Myocyte (in vitro differentiated cells): ENCODE measurements around the gene CD84. TPM values are rescaled to one million over a fixed set of nuclear protein-coding genes. Genes with fewer than 3 reads are reported as not detected.
"Not testable (repeated sequence)": the region's sequence is repeated elsewhere in the genome, so short reads cannot be mapped to it uniquely, and the experiment has no call there.

Experiments used
- DNase-seq: peaks from one replicate; pipeline ENCODE4 v3.0.0-alpha.2; 2012; ENCODE audit warnings: low read depth
- total RNA-seq: library from RNA; depleted of rRNA; stranded (reverse); fragments of >200 nt; gene quantifications from 2 replicates; pipeline ENCODE4 v1.2.3, GENCODE V29; 2014

CD84 gene
- total RNA-seq, 1 donor from 2014 or later: not detected

- no peak for DNase-seq
Observed at GRCh38 chr1:160610569-160611242, 31.4 kb upstream of the CD84 start.

DNA sequence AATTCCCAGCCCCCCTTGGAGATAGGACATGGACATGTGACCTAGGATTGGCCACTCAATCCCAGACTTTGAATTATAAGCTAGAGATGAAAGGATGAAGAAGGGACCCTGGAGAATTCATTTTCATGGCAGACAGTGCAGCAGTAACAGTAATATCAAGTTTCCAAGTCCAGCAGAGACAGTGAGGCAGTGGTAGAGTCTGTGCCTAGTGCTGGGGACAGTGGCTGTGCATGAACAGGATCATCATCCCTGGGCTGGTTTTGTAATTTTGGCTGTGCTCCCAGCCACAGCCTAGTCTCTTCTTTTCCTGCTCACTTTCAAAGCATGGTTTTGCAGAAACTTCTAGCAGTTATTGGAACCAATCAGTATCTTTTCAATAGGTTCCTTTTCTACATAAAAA, 29.6 kb upstream of the CD84 start:
- no peak for DNase-seq

DNA sequence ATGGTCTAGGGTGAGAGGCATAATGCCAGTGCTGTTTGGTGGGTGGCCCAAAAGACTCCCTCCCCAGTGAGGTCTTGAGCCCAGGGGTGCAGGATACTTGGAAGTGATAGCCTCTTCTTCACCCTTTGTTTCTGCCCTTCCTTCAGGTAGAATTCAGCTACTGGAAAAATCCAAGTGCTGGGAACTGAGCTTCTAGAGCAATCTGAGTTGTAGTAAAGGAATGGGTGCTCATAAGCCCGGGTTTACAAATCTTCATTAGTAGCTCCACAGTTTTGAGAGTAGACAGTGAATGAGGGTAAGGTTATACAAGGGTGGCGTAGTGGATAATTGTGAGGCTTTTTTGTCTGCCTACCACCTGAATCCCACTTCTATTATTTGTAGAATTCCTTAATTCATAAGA, 29.2 kb upstream of the CD84 start:
- no peak for DNase-seq

DNA sequence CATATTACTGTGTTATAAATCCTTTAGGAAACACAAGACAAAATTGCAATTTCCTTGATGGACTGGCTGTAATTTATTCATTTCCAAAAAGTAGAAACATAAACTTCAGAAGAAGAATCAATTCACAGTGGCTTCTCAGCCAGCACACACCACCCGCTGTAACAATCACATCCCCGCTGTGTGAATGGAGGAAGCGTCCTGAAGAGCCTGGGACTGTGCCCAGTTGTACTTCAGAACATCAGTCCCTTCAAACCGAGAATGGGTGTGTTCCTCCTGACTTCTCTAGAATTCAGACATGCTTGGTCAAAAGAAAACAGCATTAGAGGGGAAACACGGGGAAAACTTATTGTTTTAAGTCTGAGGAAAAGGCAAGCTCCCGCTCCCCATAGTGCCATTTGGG, 28.8 kb upstream of the CD84 start:
- no peak for DNase-seq

DNA sequence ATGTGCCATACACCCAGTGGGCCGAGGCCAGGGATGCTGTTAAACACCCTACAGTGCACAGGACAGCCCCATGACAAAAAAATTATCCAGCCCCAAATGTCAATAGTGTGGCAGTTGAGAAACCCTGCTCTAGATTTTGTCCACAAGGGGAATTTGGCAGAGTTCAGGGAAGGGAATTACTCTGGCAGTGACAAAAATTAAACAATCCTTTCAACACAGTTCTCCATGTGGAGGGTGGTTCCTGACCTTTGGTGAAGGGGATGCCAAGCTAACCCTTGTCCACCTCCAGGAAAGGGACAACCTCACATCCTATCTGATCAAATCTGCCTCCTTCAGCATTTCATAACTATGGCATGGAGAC, 28.4 kb upstream of the CD84 start:
- DNase-seq: no peak

GRCh38 chr1:160607011-160607671, 27.8 kb upstream of the CD84 start:
- DNase-seq: peak; percentile 63

DNA sequence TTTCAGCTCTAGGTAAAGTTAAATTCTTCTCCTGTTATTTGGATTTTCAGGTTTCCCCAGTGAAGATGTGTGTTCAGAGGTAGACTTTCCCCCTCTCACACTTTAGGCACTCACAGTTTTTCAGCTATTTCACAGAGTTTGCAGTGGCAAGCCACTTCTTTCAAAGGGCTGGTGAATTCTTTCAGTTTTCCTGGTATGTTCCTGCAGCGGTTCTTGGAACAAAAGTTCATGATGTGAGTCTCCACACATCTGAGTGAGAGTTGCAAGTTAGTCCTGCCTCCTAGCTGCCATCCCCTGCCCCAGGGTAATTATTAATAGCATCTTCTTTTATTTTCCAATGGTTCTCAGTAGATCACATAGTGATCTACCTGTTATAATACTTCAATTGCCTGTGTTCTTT, 27.3 kb upstream of the CD84 start:
- no peak for DNase-seq

DNA sequence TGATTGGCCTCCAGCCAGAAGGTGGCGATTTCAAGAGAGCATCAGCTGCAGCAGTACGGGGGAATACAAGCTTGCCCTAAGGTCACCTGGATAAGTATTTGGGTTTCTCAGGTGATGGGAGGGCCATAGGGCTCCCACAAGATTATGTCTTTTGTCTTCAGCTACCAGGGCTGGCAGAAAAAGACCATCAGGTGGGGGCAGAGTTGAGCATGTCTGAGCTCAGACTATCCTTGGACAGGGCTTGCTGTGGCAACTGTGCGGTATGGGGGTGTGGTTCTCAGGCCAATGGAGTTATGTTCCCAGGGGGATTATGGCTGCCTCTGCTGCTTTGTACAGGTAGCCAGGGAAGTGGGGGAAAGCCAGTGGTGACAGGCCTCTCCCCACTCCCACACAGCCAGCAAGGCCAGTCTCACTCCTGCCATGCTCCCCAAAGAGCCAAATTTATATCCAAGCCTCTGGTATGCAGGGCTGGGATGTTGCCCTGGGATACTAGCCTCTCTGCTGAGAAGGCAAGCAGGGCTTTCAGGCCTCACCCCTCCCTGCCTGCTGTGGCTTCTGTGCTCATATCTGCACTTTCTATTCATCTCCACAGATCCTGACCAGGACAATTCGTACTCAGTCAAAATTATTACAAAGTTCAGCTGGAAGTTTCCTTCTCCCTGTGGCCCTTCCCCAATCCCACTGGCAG, 26.6 kb upstream of the CD84 start:
- no peak for DNase-seq

DNA sequence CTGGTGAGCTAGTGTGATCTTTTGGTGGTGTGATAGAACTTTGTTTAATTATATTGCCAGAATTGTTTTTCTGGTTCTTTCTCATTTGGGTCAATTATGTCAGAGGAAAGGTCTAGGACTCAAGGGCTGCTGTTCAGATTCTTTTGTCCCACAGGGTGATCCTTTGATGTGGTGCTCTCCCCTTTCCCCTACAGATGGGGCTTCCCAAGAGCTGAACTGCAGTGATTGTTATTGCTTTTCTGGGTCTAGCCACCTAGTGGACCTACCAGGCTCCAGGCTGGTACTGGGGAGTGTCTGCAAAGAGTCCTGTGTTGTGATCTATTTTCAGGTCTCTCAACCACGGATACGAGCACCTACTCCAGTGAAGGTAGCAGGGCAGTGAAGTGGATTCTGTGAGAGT, 25.9 kb upstream of the CD84 start:
- no peak for DNase-seq

DNA sequence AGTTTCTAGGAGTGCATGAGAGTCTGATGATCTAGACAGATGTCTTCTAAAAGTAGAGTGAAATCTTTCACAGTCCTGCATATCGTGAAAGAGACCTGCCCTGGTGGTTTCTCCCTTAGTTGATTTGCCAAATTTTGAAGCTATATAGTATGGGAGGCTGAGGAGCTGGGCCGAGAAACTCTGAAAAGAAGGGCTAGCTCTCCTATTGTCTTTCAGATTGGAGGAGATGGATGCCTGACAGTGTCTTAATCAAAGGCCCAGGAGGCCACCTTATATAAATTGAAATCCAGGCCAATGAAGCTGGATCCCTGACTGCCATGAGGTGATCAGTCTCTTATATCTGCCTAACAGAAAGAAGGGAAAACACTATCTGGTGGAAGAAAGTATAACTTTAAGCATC, 18.4 kb upstream of the CD84 start:
- no peak for DNase-seq

- no peak for DNase-seq
Observed at GRCh38 chr1:160597051-160597450, 17.8 kb upstream of the CD84 start.

DNA sequence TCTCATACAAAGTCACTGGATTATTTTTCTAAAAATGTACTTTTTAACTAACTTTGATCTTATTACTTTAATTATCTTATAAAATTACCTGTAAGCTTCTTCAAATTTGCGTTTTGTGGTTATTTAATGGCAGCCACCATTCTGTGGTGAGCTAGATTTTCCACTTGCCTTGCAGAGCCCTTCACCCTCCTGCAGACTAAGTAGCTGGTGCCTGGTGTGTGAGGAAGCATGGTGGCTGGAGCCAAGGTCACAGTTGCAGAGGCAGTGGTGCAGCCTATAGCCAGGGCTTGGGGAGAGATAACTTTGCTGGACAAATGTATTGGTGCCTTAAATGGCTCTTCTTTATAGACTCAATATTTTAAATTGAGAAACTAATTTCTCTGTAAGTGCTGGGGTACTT, 11.2 kb upstream of the CD84 start:
- no peak for DNase-seq

DNA sequence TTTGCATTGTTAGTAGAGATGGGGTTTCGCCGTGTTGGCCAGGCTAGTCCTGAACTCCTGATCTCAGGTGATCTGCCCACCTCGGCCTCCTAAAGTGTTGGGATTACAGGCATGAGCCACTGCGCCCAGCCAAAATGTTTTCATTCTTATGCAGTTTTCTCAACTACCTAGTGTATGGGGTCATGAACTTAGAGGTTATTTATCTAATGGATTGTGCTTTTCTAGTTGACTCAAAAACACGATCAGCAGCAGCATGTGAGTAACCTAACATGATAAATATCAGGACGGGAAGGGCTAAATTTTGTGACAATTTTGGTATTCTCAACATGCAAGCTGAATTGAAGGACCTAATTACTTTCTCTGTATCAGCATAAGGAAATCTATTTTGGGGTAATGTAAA, 9.2 kb upstream of the CD84 start:
- DNase-seq: no peak

DNA sequence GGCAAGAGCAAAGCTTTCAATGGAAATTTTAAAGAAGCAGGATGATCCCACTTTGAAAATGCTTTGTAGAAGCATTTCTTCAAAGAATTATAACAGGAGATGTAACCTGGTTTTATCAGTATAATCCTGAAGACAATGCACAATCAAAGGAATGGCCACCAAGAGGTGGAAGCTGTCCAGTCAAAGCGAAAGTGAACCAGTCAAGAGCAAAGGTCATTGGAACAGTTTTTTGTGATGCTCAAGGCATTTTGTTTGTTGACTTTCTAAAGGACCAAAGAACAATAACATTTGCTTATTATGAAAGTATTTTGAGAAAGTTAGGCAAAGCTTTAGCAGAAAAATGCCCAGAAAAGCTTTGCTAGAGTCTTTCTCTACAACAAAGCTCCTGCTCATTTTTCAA, 5.5 kb upstream of the CD84 start:
- no peak for DNase-seq

DNA sequence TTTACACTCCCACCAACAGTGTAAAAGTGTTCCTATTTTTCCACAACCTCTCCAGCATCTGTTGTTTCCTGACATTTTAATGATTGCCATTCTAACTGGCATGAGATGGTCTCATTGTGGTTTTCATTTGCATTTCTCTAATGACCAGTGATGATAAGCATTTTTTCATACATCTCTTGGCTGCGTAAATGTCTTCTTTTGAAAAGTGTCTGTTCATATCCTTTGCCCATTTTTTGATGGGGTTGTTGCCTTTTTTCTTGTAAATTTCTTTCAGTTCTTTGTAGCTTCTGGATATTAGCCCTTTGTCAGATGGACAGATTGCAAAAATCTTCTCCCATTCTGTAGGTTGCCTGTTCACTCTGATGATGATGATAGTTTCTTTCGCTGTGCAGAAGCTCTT, 3.7 kb upstream of the CD84 start:
- not testable (repeated sequence) for DNase-seq

GRCh38 chr1:160581961-160582360, 2.7 kb upstream of the CD84 start:
- DNase-seq: no peak

- no peak for DNase-seq
Observed at GRCh38 chr1:160580221-160580812, 1.0 kb upstream of the CD84 start.

GRCh38 chr1:160578525-160579191, 638 bp downstream of the CD84 start:
- DNase-seq: no peak

DNA sequence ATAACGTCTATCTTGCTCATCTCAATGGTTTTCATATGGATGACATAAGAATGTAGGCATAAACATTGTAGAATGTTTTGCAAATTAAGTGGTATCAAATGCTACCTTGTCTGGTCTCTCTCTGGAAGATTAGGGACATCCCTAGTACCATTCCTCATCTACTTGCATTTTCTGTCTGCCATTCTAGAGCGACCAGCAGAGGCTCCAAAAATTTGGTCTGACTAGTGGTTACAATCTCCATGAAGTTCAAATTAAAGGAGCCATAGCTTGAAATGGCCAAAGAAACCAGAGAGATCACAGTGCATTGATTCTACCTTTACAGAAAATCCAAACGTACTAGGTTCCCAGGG, 1.1 kb downstream of the CD84 start:
- no peak for DNase-seq

DNA sequence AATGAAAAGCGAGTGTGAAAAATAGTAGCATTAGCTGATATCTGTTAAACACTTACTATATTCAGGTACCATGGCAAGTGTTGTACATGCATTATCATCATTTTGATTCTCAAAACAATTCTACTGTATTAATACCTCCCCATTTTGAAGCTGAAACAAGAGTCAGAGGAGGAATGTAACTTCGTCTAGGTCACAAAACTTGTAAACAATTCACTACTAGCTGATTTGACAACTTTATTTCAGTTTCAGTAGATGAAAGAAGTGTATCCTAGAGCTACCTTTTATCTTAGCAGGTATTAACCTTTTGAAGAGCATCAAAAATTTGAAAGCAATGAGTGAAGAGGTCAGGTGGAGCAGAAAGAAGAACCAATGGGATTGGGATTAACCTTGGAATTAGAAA, 1.6 kb downstream of the CD84 start:
- no peak for DNase-seq

GRCh38 chr1:160576884-160577283, 2.4 kb downstream of the CD84 start:
- DNase-seq: no peak

DNA sequence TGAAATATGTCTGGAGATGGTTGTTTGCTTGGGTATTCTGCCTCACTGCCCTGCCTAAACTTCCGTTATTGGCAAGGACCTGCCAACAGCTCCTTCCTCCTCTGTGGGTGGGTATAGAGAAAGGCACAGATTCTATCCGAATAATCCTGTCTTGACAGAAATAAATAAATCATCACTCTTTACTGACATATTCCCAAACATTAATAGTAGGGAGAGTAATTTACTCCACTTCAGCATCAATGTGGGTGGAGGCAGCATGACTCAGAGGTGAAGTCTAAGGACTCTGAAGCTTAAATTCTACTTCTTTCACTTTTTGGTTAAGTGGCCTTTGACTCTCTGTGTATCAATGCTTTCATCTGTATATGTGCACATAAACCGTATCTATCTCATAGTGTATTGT, 2.9 kb downstream of the CD84 start:
- no peak for DNase-seq
